Globus pallidus (tissue), 1 donor: ENCODE results near the gene KRT12.
A peak's percentile ranks its signal among the peaks of the same experiment; 100 is the strongest.

Experiments used
- DNase-seq: peaks from one replicate; pipeline ENCODE4 v3.0.0-alpha.2; 2015; ENCODE audit warnings: low spot score

The KRT12 gene

GRCh38 chr17:40843242-40843641 is 23.8 kb downstream of the KRT12 start:
- no peak for DNase-seq

- no peak for DNase-seq
Observed at GRCh38 chr17:40841246-40841645, 25.8 kb downstream of the KRT12 start.

- no peak for DNase-seq
Observed at GRCh38 chr17:40839194-40839593, 27.8 kb downstream of the KRT12 start.

- DNase-seq = no peak
Observed at GRCh38 chr17:40836020-40836419, 31.0 kb downstream of the KRT12 start.

GRCh38 chr17:40833882-40834281 is 33.1 kb downstream of the KRT12 start:
- DNase-seq = no peak

GRCh38 chr17:40832840-40833239 is 34.2 kb downstream of the KRT12 start:
- DNase-seq = no peak

- no peak for DNase-seq
Observed at GRCh38 chr17:40830085-40830776, 36.8 kb downstream of the KRT12 start.

GRCh38 chr17:40828454-40829044 is 38.5 kb downstream of the KRT12 start:
- DNase-seq = no peak

- no peak for DNase-seq
Observed at GRCh38 chr17:40827746-40828453, 39.1 kb downstream of the KRT12 start.

GRCh38 chr17:40825599-40825998 is 41.4 kb downstream of the KRT12 start:
- DNase-seq = no peak

- DNase-seq = no peak
Observed at GRCh38 chr17:40824015-40824832, 42.8 kb downstream of the KRT12 start.

GRCh38 chr17:40822132-40822812 is 44.8 kb downstream of the KRT12 start, which contains the start of gene KRT10:
Gene KRT10, minus strand, starts transcription at chr17:40822614. Its CDS starts 29 bp downstream, at chr17:40822585.
- no peak for DNase-seq

- DNase-seq = no peak
Observed at GRCh38 chr17:40821536-40821935, 45.5 kb downstream of the KRT12 start.

GRCh38 chr17:40820228-40820838 is 46.7 kb downstream of the KRT12 start:
- DNase-seq = no peak

GRCh38 chr17:40819528-40820125 is 47.4 kb downstream of the KRT12 start:
- DNase-seq = peak; percentile 18

GRCh38 chr17:40818733-40819527 is 48.1 kb downstream of the KRT12 start:
- peak; percentile 70 for DNase-seq

GRCh38 chr17:40818343-40818732 is 48.7 kb downstream of the KRT12 start:
- no peak for DNase-seq

GRCh38 chr17:40817103-40817682 is 49.8 kb downstream of the KRT12 start:
- no peak for DNase-seq

- DNase-seq = no peak
Observed at GRCh38 chr17:40816569-40816968, 50.5 kb downstream of the KRT12 start.

GRCh38 chr17:40815381-40815780 is 51.6 kb downstream of the KRT12 start:
- DNase-seq = no peak
